Right hindlimb (tissue), 1 donor: ENCODE results near the gene MASP2.
"Not testable (repeated sequence)": the region's sequence is repeated elsewhere in the genome, so short reads cannot be mapped to it uniquely, and the experiment has no call there.

Experiments
- DNase-seq: peaks from one replicate; pipeline ENCODE4 v3.0.0-alpha.2; 2018

Gene MASP2

DNA sequence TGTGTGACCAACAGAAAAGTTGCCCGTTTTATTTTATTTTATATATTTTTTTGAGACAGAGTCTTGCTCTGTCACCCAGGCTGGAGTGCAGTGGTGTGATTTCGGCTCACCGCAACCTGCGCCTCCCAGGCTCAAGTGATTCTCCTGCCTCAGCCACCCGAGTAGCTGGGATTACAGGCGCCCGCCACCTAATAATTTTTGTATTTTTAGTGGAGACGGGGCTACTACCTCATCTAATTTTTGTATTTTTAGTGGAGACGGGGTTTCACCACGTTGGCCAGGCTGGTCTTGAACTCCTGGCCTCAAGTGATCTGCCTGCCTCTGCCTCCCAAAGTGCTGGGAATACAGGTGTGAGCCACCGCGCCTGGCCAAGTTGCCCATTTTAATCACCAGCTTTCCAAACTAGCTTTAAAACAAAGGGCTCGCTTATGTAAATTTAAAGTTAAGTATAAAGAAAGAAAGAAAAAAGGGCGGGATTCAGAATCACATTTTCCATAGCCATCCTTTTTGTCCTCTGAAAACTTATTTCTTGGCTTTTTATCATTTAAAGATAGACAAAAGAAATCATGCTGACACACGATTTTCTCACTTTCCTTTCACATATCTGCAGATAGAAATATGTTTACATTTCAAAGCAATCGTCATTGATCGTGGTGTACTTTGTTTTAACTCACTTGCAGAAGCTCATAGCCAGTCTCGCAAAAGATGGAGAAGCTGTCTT, 9.9 kb downstream of the MASP2 start:
- DNase-seq: not testable (repeated sequence)

- DNase-seq: no peak
Measured at GRCh38 chr1:11031624-11032262, 15.3 kb downstream of the MASP2 start.

- no peak for DNase-seq
Measured at GRCh38 chr1:11030865-11031264, 16.2 kb downstream of the MASP2 start.

GRCh38 chr1:11028018-11028417, 19.0 kb downstream of the MASP2 start:
- no peak for DNase-seq

GRCh38 chr1:11027316-11027715, 19.7 kb downstream of the MASP2 start:
- no peak for DNase-seq

- DNase-seq: no peak
Measured at GRCh38 chr1:11026903-11027302, 20.1 kb downstream of the MASP2 start.

DNA sequence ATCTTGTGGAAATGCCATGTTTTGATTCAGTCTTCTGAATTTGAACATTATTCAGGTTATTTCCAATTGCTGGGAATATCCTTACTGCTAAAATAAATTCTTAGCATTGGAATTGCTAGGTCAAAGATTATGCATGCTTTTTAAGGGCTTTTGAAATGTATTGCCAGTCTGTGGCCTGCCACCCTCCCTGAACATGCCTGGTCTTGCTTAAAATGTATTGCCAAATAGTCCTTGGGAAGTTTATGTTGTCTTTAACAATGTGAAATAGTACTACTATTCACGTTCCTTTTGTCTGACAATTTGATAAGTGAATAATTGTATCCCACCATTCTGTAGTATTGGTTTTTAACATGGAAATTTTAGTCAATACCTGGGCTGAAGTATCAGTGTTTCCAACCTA, 21.0 kb downstream of the MASP2 start:
- DNase-seq: no peak

GRCh38 chr1:11025618-11026017, 21.4 kb downstream of the MASP2 start:
- DNase-seq: no peak

- no peak for DNase-seq
Measured at GRCh38 chr1:11024874-11025203, 22.2 kb downstream of the MASP2 start.

- DNase-seq: no peak
Measured at GRCh38 chr1:11024154-11024873, 22.7 kb downstream of the MASP2 start.

- no peak for DNase-seq
Measured at GRCh38 chr1:11023201-11023600, 23.8 kb downstream of the MASP2 start.

GRCh38 chr1:11019971-11020370, 27.1 kb downstream of the MASP2 start:
- no peak for DNase-seq

DNA sequence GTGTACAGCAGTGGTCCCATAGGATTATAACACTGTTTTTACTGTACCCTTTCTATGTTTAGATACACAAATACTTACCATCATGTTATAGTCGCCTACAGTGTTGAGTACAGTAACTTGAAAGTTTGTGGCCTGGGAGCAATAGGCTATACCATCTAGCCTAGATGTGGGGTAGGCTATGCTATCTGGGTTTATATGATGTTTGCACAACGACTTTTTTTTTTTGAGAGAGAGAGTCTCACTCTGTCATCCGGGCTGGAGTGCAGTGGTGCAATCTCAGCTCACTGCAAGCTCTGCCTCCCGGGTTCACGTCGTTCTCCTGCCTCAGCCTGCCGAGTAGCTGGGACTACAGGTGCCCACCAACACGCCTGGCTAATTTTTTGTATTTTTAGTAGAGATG, 27.7 kb downstream of the MASP2 start:
- DNase-seq: not testable (repeated sequence)

DNA sequence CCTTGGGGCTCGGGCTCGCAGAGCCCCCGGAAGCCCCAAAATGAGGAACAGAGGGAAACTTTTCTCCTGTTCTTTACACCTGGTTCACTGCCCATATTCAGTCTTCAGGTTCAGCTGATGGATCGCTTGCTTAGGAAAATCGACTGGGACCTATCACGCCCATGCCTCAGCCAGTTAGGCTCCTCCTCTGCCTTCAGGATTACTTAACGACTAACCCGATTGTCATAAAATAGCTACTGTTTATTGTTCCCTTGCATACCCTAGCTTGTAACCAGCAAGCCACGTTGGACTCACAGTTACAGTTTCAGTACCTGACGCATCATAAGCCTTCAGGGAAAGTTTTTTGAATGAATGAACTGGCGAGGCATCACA, 33.9 kb downstream of the MASP2 start:
- no peak for DNase-seq

- peak; percentile 94 for DNase-seq
Measured at GRCh38 chr1:11012260-11013159, 34.5 kb downstream of the MASP2 start, which contains the start of gene TARDBP. Gene TARDBP, plus strand, starts transcription at chr1:11012654. Its CDS starts 1,074 bp downstream, at chr1:11013728.

- no peak for DNase-seq
Measured at GRCh38 chr1:11000526-11000925, 46.5 kb downstream of the MASP2 start.

GRCh38 chr1:10996100-10996499, 50.9 kb downstream of the MASP2 start:
- no peak for DNase-seq

- DNase-seq: no peak
Measured at GRCh38 chr1:10992864-10993263, 54.2 kb downstream of the MASP2 start.

- not testable (repeated sequence) for DNase-seq
Measured at GRCh38 chr1:10992004-10992403, 55.0 kb downstream of the MASP2 start.

- DNase-seq: no peak
Measured at GRCh38 chr1:10990828-10991227, 56.2 kb downstream of the MASP2 start.

DNA sequence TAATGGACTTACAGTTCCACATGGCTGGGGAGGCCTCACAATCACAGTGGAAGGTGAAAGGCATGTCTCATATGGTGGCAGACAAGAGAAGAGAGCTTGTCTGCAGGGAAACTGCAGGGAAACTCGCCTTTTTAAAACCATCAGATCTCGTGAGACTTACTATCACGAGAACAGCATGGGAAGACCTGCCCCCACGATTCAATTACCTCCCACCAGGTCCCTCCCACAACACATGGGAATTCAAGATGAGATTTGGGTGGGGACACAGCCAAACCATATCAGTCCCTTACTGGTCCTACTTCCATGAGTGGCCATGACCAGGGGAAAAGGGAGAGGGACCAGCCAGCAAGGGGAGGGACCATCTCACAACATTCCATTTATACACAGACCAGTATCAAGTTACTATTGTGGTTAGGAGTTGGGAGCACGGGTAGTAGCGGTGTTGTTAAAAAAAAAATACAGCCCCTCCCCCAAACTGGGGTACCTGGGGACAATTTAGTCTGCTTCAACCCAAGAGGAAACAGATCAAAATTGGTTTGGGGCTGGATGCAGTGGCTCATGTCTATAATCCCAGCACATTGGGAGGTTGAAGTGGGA, 57.0 kb downstream of the MASP2 start:
- not testable (repeated sequence) for DNase-seq

GRCh38 chr1:10989095-10989494, 57.9 kb downstream of the MASP2 start:
- no peak for DNase-seq
